HL-60/S4 treated with retinoic acid at 250 ng/mL for 4 days and 3 days (cell line): ENCODE data around the gene MT1B.
"Not testable (repeated sequence)": the region's sequence is repeated elsewhere in the genome, so short reads cannot be mapped to it uniquely, and the experiment has no call there.

Experiments used
- in situ Hi-C: fragments of 300-500 bp; cut with MboI; formaldehyde crosslinking; loops from 2 replicates; pipeline ENCODE4 v1.7.0; 2022; ENCODE audit warnings: low sequenced_read_pairs

Gene MT1B

GRCh38 chr16:56665286-56666261 is 13.9 kb downstream of the MT1B start:
- in situ Hi-C loops = not testable (repeated sequence)

- in situ Hi-C loops = no loop called here
These were observed 16.2 kb downstream of the MT1B start, which contains the start of gene MT1G for GRCh38 chr16:56667581-56668571. Gene MT1G, minus strand, starts transcription at chr16:56668065. Its CDS starts 72 bp downstream, at chr16:56667993.

DNA sequence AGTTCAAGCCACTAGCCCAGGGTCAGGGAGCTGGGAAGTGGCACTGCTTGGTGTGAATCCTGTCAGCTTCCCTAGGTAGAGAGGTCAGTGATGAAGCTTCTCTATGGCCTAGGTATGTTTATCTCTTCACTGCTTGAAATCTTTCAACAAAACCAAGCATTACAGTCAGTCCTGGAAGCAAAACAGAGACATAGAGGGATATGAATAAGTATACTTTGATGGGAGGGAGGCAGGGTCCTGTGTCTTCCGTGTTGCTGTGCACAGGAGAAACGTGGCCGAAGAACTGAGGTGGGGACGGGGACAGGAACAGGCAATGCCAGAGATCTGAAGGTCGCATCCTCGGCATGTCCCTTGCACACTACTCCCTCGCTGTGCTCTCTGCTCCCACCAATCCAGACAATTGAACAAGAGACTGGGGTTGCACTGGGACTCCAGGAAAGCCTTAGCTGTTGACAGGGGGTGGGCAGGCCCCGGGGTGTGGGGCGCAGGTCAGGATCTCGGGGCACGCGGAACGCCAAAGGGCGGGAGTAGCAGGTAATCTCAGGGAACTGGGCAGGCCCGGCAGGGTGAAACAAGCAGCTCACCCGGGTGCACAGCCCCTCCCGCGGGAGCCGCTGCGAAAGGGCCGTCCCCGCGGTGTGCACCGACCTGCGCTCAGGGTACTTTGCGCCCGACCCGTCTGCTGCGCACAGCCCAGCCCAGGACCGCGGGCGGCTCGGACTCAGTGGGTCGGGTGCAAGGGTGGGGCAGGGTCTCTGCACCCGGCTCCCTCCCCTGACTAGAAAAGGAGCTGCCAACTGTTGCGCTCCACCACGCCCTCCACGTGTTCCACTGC is 17.5 kb downstream of the MT1B start, which contains the start of gene MT1H:
TSS of gene MT1H (plus strand) at position 810 of the 835 bp plus-strand sequence. CDS start 71 bp downstream, outside the sequence.
- in situ Hi-C loops = no loop called here

DNA sequence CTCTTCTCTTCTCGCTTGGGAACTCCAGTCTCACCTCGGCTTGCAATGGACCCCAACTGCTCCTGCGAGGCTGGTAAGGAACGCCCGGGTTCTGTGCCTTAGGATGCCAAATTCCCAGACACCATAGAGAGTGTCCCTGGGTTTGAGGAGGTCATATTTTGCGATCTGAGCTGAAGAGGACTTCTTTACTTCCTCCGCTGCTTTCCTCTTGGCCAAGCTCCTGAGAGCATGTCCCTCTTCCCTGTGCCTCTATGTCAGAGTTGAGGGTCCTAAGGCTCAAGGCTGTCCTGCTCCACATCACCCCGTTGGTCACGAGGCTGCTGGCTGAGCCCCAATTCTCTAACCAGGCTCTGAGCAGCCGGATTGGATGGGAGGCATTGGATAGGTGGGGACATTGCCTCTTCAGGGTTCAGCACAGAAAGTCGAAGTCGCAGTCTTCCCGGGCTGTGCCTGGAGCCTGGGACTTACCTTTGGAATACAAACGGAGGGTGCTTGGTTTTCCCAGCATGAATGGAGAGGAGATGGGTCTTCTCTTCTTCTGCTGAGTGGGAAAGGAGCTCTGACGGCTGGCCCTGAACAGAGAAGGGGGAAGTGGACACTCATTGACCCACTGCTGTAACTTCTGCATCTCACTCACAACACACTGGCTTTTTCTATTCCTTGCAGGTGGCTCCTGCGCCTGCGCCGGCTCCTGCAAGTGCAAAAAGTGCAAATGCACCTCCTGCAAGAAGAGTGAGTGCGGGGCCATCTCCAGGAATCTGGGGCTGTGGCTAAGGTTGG is 18.3 kb downstream of the MT1B start:
- in situ Hi-C loops = no loop called here

GRCh38 chr16:56670620-56670934 is 18.9 kb downstream of the MT1B start:
- in situ Hi-C loops = no loop called here

DNA sequence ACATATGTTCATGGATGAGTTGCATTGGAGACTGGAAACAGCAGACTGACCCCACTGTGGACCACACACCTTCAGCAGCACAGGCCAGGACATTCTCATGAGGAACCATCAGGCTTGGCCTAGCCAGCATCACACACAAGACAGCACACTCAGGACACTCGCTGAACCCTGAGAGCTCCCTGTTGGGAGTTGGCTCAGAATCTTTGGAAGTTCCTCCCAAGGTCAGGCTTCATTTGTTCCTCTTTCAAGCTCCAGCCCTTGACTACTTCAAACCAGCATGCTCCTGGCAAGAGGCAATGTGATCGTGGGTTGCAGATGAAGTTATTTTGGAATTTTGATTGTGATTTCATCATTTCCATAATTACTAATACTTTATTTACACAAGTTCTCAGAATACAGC is 20.0 kb downstream of the MT1B start:
- in situ Hi-C loops = not testable (repeated sequence)

DNA sequence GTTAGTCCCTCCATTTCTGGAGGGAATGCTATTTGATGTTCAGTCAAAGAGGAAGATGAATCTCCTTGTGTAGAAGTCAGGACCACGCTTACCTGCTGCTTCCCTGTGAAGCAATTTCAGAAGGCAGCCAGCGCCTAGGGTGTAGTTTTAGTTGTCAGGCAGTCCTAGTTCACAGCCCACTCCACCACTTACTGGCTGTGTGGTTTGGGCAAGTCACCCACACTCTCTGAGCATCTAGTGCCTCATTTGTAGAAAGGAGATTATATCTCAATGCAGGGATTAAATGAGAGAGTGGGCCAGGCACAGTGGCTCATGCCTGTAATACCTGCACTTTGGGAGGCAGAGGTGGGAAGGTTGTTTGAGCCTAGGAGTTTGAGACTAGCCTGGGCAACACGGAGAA is 20.5 kb downstream of the MT1B start:
- in situ Hi-C loops = not testable (repeated sequence)

DNA sequence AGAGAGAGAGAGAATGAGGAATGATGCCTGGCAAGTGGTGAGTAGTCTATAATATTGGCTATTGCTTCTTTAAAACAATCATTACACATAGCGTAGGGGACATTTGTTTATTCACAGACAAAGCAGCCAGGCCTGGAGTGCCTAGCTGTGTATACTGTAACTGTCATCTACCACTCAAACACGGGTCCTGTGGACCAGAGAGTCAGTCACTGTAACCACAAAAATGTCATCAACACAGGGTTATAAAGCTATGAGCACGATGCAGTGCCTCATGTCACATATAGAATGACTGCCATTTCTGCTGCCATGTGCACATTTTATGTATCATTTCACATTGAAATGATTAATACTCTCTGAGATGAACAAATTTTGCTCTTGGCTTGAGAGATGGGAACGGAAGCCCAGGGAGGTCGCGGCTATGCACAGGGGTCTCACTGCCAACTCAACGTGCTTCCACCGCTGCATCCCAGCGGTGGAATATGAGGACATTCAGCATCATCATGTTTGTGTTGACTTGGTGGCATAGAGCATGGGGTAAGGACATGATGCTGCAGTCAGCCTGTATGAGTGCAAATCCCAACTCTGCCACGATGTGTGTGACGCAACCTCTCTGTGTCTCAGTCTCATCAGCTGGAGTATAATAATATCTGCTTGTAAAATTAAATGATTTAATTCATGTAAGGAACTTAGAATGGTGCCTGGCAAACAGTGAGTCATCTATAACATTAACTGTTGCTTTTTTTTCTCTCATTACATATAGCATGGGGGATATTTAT is 21.3 kb downstream of the MT1B start:
- in situ Hi-C loops = no loop called here

GRCh38 chr16:56673921-56674320 is 22.2 kb downstream of the MT1B start:
- in situ Hi-C loops = no loop called here

DNA sequence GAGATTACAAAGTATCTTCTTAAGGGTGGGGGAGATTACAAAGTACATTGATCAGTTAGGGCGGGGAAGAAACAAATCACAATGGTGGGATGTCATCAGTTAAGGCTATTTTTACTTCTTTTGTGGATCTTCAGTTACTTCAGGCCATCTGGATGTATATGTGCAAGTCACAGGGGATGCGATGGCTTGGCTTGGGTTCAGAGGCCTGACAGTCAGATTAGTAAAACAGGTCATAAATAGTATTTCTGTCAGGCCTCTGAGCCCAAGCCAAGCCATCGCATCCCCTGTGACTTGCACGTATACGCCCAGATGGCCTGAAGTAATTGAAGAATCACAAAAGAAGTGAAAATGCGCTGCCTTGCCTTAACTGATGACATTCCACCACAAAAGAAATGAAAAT is 22.9 kb downstream of the MT1B start:
- in situ Hi-C loops = not testable (repeated sequence)

DNA sequence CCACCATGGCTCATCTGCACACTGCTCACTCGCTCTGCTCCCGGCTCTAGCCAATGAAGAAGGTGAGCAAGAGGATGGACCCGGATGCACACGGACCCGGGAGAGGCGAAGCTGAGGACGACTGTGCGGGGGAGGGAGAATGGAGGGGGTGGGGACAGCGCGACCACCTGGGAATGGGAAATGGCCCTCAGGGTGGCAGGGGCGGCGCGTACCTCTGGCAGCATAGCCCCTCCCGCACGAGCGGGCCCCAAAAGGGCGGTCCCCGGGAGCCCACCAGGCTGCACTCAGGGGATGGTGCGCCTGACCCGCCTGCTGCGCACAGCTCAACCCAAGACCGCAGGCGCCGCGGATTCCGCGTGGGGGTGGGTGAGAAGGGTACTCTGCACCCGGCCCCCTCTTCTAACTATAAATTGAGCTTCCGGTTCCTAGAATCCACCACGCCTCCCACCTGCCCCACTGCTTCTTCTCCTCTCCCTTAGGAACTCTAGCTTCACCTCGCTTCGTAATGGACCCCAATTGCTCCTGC is 24.1 kb downstream of the MT1B start:
- in situ Hi-C loops = no loop called here

DNA sequence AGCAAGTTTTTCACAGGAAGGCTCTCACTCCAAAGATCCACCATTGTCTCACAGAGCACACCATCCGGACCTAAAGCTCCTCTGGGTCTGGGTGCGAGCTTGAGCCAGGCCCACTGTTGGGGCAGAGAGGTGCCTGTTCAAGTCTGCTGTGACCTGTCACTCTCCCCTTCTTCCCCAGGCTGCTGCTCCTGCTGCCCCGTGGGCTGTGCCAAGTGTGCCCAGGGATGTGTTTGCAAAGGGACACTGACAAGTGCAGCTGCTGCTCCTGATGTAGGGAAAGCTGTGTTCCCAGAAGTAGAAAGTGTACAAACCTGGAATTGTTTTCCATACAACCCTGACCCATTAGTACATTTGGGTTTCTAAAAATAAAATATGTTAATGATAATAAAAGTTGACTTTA is 25.8 kb downstream of the MT1B start:
- in situ Hi-C loops = no loop called here

GRCh38 chr16:56679078-56679730 is 27.5 kb downstream of the MT1B start:
- in situ Hi-C loops = no loop called here

DNA sequence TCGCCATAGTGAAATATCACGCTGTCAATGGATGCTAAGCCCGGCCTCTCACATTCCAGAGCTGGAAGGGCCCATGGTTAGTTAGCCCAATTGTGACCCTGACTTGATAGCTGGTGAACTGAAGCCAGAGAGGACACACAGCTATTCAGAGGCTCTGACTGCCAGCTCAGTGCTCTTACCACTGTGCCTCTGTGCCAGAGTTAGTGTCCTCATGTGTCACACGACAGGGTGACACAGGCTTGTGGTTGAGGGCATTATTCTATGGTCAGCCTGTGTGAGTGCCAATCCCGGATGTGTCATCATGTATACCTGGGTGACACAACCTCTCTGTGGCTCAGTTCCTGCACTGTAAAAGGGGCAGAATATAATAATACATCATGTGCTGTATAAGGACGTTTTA is 28.1 kb downstream of the MT1B start:
- in situ Hi-C loops = no loop called here

- in situ Hi-C loops = no loop called here
These were observed 30.4 kb downstream of the MT1B start, which contains the start of gene MT1X for GRCh38 chr16:56681939-56682702. Gene MT1X, plus strand, starts transcription at chr16:56682470. Its CDS starts 71 bp downstream, at chr16:56682541.

DNA sequence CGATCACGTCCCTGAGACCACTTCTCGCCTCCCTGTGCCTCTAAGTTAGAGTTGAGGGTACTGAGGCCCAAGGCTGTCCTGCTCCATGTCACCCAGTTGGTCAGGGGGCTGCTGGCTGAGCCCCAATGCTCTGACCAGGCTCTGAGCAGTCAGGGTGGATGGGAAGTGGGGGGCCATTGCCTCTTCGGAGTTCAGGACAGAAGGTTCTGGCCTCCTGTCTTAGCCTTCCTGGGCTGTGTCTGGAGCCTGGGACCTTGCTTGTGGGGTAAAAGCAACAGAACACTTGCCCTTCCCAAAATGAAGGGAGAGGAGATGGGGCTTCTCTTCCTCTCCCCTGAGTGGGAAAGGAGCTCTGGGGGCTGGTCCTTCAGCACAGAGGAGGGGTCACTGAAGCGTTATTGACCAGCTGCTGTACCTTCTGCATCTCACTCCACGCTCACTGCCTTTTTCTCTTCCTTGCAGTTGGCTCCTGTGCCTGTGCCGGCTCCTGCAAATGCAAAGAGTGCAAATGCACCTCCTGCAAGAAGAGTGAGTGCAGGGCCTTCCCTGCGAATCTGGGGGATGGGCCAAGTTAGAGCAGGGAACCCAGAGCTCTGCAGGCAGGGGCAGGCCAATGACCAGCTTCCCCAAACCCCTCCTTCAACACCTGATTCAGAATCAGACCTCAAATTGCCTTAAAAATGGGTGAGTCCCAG is 31.2 kb downstream of the MT1B start:
- in situ Hi-C loops = no loop called here
